OCI-LY7 (cell line): ENCODE data around the gene CHST11.

Experiments
- EZH2phosphoT487 ChIP-seq: fragments of 200-600 bp; sonication (generic); IDR thresholded peaks from 2 replicates; pipeline ENCODE4 v1.6.1; 2018; ENCODE audit warnings: low read depth, borderline replicate concordance, mild to moderate bottlenecking, mixed run types, antibody characterized with exemption, low read length, moderate library complexity, mixed read lengths
- TF ChIP-seq, protein P1 (sequence below): fragments of 200-600 bp; sonication (generic); conservative IDR thresholded peaks from 2 replicates; pipeline ENCODE4 v1.5.1; 2014; ENCODE audit warnings: mild to moderate bottlenecking, antibody characterized with exemption, low read length, moderate library complexity, mixed read lengths

DNA sequence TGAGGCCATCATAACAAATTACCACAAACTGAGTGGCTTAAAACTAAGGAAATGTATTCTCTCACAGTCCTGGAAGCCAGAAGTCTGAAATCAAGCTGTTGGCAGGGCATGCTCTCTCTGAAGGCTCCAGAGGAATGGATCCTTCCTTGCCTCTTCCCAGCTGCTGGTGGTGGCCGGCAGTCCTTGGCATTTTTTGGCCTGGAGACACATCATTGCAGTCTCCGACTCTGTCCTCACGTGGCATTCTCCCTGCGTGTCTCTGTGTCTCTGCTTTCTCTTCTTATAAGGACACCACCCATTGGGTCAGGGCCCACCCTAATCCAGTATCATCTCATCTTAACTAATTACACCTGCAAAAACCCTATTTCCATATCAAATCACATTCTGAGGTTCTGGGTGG lies 295.3 kb downstream of the CHST11 start:
- TF ChIP-seq, protein P1, sequence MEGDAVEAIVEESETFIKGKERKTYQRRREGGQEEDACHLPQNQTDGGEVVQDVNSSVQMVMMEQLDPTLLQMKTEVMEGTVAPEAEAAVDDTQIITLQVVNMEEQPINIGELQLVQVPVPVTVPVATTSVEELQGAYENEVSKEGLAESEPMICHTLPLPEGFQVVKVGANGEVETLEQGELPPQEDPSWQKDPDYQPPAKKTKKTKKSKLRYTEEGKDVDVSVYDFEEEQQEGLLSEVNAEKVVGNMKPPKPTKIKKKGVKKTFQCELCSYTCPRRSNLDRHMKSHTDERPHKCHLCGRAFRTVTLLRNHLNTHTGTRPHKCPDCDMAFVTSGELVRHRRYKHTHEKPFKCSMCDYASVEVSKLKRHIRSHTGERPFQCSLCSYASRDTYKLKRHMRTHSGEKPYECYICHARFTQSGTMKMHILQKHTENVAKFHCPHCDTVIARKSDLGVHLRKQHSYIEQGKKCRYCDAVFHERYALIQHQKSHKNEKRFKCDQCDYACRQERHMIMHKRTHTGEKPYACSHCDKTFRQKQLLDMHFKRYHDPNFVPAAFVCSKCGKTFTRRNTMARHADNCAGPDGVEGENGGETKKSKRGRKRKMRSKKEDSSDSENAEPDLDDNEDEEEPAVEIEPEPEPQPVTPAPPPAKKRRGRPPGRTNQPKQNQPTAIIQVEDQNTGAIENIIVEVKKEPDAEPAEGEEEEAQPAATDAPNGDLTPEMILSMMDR: no peak
- TF ChIP-seq EZH2phosphoT487: no peak
